ENCODE data around the gene RAB29. TPM values are rescaled to one million over a fixed set of nuclear protein-coding genes. Genes with fewer than 3 reads are reported as not detected.

RAB29 gene
- total RNA-seq, 1 experiment from 2014 or later, result 7.9 TPM

DNA sequence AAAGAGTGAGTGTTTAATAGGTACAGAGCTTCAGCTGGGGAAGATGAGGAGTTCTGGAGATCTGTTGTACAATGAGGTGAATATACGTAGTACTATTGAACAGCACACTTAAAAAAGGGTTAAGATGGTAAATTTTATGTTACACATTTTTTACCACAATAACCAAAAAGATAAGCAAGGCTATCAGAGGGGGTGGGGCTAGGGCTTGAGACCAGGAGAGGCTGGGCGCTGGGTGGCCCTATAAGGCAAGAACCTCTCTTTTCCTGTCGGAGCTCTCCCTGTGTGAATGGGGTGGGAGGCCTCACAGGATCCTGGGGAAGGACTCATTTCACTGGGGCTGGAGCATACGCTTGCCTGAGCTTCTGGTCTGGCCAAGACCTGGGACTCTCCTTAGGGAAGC, 28.7 kb upstream of the RAB29 start:
- Histone ChIP-seq H3K36me3 (ENCODE audit: insufficient read depth, low read length, poor library complexity, severe bottlenecking) (no peaks in the 10 kb centered on the region), H3K4me1 (ENCODE audit: insufficient read depth, low read length, poor library complexity, severe bottlenecking) (peaks cover 1% of the 10 kb centered on the region), H3K4me3 (ENCODE audit: low read depth, low read length, poor library complexity, severe bottlenecking) (no peak overlapping the region), H3K27me3 (replicated peaks; ENCODE audit: insufficient read depth, low read depth, low read length, poor library complexity) (no peaks in the 10 kb centered on the region), H3K9me3 (ENCODE audit: low read depth, low read length, poor library complexity, severe bottlenecking) (no peaks in the 10 kb centered on the region), H3K27ac (ENCODE audit: low read depth, low read length, poor library complexity, severe bottlenecking) (no peak overlapping the region)
- intact Hi-C loops (cut with micrococcal nuclease; ENCODE audit: unreplicated experiment), result no loop called here
- CTCF ChIA-PET, result no interaction called here
- DNase-seq (ENCODE audit: low spot score), result no peak
- no peak for TF ChIP-seq EZH2 (IDR thresholded peaks at IDR 0.05; ENCODE audit: borderline replicate concordance, low read depth, low read length, poor library complexity, severe bottlenecking)
- TF ChIP-seq, protein P1, sequence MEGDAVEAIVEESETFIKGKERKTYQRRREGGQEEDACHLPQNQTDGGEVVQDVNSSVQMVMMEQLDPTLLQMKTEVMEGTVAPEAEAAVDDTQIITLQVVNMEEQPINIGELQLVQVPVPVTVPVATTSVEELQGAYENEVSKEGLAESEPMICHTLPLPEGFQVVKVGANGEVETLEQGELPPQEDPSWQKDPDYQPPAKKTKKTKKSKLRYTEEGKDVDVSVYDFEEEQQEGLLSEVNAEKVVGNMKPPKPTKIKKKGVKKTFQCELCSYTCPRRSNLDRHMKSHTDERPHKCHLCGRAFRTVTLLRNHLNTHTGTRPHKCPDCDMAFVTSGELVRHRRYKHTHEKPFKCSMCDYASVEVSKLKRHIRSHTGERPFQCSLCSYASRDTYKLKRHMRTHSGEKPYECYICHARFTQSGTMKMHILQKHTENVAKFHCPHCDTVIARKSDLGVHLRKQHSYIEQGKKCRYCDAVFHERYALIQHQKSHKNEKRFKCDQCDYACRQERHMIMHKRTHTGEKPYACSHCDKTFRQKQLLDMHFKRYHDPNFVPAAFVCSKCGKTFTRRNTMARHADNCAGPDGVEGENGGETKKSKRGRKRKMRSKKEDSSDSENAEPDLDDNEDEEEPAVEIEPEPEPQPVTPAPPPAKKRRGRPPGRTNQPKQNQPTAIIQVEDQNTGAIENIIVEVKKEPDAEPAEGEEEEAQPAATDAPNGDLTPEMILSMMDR (conservative IDR thresholded peaks at IDR 0.05; ENCODE audit: low read depth, low read length), result no peak
- POLR2A ChIA-PET (ENCODE audit: low non-redundant PET), result no interaction called here
- BruUV-seq (replicated peaks), result no TSS peak

DNA sequence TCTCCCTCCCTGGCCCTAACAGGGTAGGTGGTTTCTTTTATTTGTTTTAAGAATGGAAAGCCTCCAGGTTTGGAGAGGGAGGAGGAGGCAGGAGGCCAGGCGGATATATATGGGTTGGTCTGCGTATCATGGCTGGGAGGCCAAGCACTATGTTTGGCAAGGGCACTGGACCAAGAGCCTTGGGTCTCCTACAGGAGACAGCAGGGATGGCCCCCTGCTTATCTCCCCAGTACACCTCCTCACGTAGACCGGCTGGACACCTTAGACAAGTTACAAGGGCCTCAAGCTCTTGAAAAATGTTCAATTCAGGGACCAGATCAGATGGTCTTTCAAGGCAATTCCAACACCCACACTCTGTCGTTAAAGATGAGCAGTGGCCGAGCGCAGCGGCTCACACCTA, 26.8 kb upstream of the RAB29 start:
- ChIA-PET CTCF (no interaction called here), POLR2A (ENCODE audit: low non-redundant PET) (interaction anchor here (0.5 kb wide), 1 partner anchor 155 kb away, joined by 3 read pairs; no protein-coding TSS in a partner anchor)
- intact Hi-C loops (cut with micrococcal nuclease; ENCODE audit: unreplicated experiment), result no loop called here
- no peaks in the 10 kb centered on the region for H3K36me3 ChIP-seq (ENCODE audit: insufficient read depth, low read length, poor library complexity, severe bottlenecking)
- no peaks in the 10 kb centered on the region for H3K9me3 ChIP-seq (ENCODE audit: low read depth, low read length, poor library complexity, severe bottlenecking)
- H3K27me3 ChIP-seq (replicated peaks; ENCODE audit: insufficient read depth, low read depth, low read length, poor library complexity), result no peaks in the 10 kb centered on the region
- H3K4me1 ChIP-seq (ENCODE audit: insufficient read depth, low read length, poor library complexity, severe bottlenecking), result no peaks in the 10 kb centered on the region
- DNase-seq (ENCODE audit: low spot score), result no peak
- no TSS peak for BruUV-seq (replicated peaks)
- H3K27ac ChIP-seq (ENCODE audit: low read depth, low read length, poor library complexity, severe bottlenecking), result no peak overlapping the region
- TF ChIP-seq EZH2 (IDR thresholded peaks at IDR 0.05; ENCODE audit: borderline replicate concordance, low read depth, low read length, poor library complexity, severe bottlenecking), result no peak
- TF ChIP-seq, protein P1 (conservative IDR thresholded peaks at IDR 0.05; ENCODE audit: low read depth, low read length), result no peak
- H3K4me3 ChIP-seq (ENCODE audit: low read depth, low read length, poor library complexity, severe bottlenecking), result no peak overlapping the region

DNA sequence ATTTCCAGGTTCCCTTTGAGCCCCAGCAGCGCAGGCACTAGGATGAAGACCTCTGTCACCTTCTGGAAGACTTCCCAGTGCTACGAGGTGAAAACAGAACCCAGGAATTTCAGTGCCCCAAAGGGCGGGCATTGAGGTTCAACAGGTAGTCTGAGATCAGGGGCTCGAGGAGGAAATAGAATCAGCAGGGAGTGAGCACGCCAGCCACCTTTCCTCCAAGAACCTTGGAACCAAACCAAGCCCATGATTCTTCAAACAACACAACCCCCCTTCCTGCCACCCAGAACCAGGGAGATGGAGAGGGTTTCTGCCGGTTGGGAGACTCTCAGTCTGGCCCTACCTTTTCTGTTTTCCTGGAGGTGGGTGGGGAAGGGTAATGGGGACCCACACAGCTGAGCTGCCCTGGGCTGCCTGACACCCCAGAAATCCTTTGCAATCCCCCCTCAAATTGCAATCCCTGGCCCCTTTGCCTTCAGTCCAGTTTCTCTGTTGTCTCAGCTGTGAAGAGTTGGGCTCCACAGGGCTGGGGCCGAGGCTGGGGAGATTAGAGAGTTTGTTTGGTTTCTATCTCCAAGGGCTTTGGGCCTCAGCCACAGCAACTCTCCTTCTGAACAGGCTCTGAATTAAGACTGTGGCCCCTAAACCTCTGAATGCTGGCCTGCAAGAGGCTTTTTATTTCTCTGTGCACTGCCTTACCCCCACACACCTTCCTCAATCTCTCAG, 25.9 kb upstream of the RAB29 start:
- Histone ChIP-seq H3K4me3 (ENCODE audit: low read depth, low read length, poor library complexity, severe bottlenecking) (no peak overlapping the region), H3K27ac (ENCODE audit: low read depth, low read length, poor library complexity, severe bottlenecking) (no peak overlapping the region), H3K4me1 (ENCODE audit: insufficient read depth, low read length, poor library complexity, severe bottlenecking) (no peaks in the 10 kb centered on the region), H3K27me3 (replicated peaks; ENCODE audit: insufficient read depth, low read depth, low read length, poor library complexity) (no peaks in the 10 kb centered on the region), H3K9me3 (ENCODE audit: low read depth, low read length, poor library complexity, severe bottlenecking) (no peaks in the 10 kb centered on the region), H3K36me3 (ENCODE audit: insufficient read depth, low read length, poor library complexity, severe bottlenecking) (no peaks in the 10 kb centered on the region)
- intact Hi-C loops (cut with micrococcal nuclease; ENCODE audit: unreplicated experiment), result no loop called here
- DNase-seq (ENCODE audit: low spot score), result no peak
- CTCF ChIA-PET, result no interaction called here
- TF ChIP-seq EZH2 (IDR thresholded peaks at IDR 0.05; ENCODE audit: borderline replicate concordance, low read depth, low read length, poor library complexity, severe bottlenecking), result no peak
- TF ChIP-seq, protein P1 (conservative IDR thresholded peaks at IDR 0.05; ENCODE audit: low read depth, low read length), result no peak
- POLR2A ChIA-PET (ENCODE audit: low non-redundant PET), result no interaction called here
- BruUV-seq (replicated peaks), result no TSS peak

Data from A673 (cell line).